HUES48 (cell line): ENCODE measurements around the gene PHKG1.
"Not testable (repeated sequence)": the region's sequence is repeated elsewhere in the genome, so short reads cannot be mapped to it uniquely, and the experiment has no call there.

Experiments used
- H3K27ac ChIP-seq: one replicate; pipeline ENCODE4 v1.7.0; 2013; ENCODE audit warnings: low read depth, low read length, inconsistent platforms
- H3K27me3 ChIP-seq: 2 replicates; pipeline ENCODE4 v1.6.1; 2013; ENCODE audit warnings: mild to moderate bottlenecking, low read length; ENCODE audit not compliant: control insufficient read depth, insufficient read depth
- H3K36me3 ChIP-seq: 2 replicates; pipeline ENCODE4 v1.6.1; 2013; ENCODE audit warnings: low read length; ENCODE audit not compliant: control insufficient read depth, insufficient read depth
- H3K4me1 ChIP-seq: 2 replicates; pipeline ENCODE4 v1.6.1; 2013; ENCODE audit warnings: mild to moderate bottlenecking, low read length; ENCODE audit not compliant: control insufficient read depth, insufficient read depth
- H3K4me3 ChIP-seq: 2 replicates; pipeline ENCODE4 v1.5.1; 2013; ENCODE audit warnings: mild to moderate bottlenecking, low read depth, low read length
- H3K9ac ChIP-seq: 2 replicates; pipeline ENCODE4 v1.6.1; 2013; ENCODE audit warnings: mild to moderate bottlenecking, low read depth, low read length, moderate library complexity
- H3K9me3 ChIP-seq: 2 replicates; pipeline ENCODE4 v1.6.1; 2013; ENCODE audit warnings: low read length; ENCODE audit not compliant: control insufficient read depth, insufficient read depth

Gene PHKG1

GRCh38 chr7:56092789-56093531 lies at the start of gene PHKG1:
TSS of gene PHKG1 (minus strand) at chr7:56092952. CDS start at chr7:56088941, 4,011 bp downstream.
- H3K9me3 ChIP-seq, result no peaks in the 10 kb centered on the region
- H3K27ac ChIP-seq, result no peak within 1 kb of the TSS
- H3K9ac ChIP-seq, result no peak within 1 kb of the TSS
- no peaks in the 10 kb centered on the region for H3K27me3 ChIP-seq
- H3K4me3 ChIP-seq, result no peak within 1 kb of the TSS
- no peaks in the 10 kb centered on the region for H3K36me3 ChIP-seq
- no peaks in the 10 kb centered on the region for H3K4me1 ChIP-seq

- H3K27ac ChIP-seq, H3K9ac ChIP-seq, H3K36me3 ChIP-seq, H3K27me3 ChIP-seq, H3K4me1 ChIP-seq, H3K4me3 ChIP-seq: not testable (repeated sequence)
- H3K9me3 ChIP-seq, result peaks cover 71% of the 10 kb centered on the region
Observed at GRCh38 chr7:56131062-56131461, 38.3 kb upstream of the PHKG1 start.

DNA sequence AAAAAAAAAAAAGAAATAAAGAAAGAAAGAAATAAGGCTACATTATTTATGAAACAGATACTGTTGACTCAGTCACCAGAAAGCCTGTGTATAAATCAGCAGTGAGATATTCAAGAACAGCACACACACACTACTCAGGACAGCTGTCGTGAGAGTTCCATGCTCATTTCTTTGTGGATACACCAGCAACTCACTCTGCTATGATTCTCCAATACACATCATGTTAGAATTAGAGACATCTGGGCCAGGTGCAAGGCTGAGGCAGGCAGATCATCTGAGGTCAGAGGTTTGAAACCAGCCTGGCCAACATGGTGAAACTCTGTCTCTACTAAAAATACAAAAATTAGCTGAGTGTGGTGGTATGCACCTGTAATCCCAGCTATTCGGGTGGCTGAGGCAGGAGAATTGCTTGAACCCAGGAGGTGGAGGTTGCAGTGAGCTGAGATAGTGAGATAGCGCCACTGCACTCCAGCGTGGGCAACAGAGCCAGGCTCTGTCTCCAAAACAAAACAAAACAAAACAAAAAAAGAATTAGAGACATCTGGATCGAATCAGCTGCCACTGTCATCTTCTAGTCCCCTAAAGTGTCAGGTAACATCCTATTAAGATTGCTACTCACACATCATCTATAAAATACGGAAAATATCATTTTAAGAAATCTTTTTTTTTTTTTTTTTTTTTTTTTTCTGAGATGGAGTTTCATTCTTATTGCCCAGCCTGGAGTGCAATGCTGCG lies 34.7 kb upstream of the PHKG1 start:
- H3K27ac ChIP-seq, result no peak overlapping the region
- H3K9ac ChIP-seq, result no peak overlapping the region
- H3K9me3 ChIP-seq, result peaks cover 75% of the 10 kb centered on the region
- H3K4me1 ChIP-seq, result no peaks in the 10 kb centered on the region
- H3K4me3 ChIP-seq, result no peak overlapping the region
- no peaks in the 10 kb centered on the region for H3K27me3 ChIP-seq
- H3K36me3 ChIP-seq, result no peaks in the 10 kb centered on the region

DNA sequence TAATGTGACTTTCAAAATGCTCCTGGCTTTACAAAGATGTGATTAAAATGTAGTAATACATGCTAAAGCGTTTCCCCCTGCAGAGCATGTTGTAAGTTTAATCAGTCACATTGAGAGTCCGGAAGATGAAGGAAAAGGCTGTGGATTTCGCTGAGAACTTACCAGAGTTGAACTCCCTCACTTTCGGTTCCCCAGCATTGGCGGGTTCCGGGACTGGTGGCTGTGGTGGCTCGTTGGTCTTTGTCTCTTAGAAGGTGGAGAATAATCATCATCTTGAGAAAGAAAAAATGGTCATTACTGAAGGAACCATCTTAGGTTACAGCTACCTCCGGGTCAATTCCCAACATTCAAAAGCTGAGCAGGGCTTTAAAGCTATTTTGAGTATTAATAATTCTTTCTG lies 33.1 kb upstream of the PHKG1 start:
- H3K27ac ChIP-seq, result no peak overlapping the region

GRCh38 chr7:56124981-56125380 lies 32.2 kb upstream of the PHKG1 start:
- H3K27ac ChIP-seq, result no peak overlapping the region
- H3K9me3 ChIP-seq, result peaks cover 75% of the 10 kb centered on the region
- H3K9ac ChIP-seq, result no peak overlapping the region
- no peaks in the 10 kb centered on the region for H3K4me1 ChIP-seq
- H3K27me3 ChIP-seq, result no peaks in the 10 kb centered on the region
- H3K4me3 ChIP-seq, result no peak overlapping the region
- no peaks in the 10 kb centered on the region for H3K36me3 ChIP-seq

More for the DNA sequence above, 33.1 kb upstream of the PHKG1 start:
- Histone ChIP-seq H3K4me3 (no peak overlapping the region), H3K27me3 (no peaks in the 10 kb centered on the region), H3K9ac (no peak overlapping the region), H3K4me1 (no peaks in the 10 kb centered on the region), H3K9me3 (peaks cover 76% of the 10 kb centered on the region), H3K36me3 (no peaks in the 10 kb centered on the region)

DNA sequence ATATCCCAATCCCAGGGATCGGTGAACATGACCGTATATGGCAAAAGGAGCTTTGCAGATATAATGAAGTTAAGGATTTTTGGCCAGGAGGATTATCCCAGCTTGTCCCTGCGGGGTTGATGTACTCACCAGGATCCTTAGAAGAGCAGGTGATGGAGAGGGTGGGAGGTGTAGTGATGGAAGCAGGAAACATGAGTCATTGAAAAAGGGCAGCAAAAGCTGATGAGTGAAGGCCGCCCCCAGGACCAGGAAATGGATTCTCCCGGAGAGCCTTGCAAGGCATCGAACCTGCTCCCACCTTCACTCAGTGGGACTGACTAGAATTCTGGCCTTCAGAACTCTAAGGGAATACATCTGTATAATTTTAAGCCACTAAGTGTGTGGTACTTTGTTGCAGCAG lies 28.7 kb upstream of the PHKG1 start:
- no peaks in the 10 kb centered on the region for H3K27me3 ChIP-seq
- peaks cover 82% of the 10 kb centered on the region for H3K9me3 ChIP-seq
- no peak overlapping the region for H3K9ac ChIP-seq
- H3K4me3 ChIP-seq, result no peak overlapping the region
- no peaks in the 10 kb centered on the region for H3K36me3 ChIP-seq
- H3K4me1 ChIP-seq, result no peaks in the 10 kb centered on the region
- no peak overlapping the region for H3K27ac ChIP-seq

DNA sequence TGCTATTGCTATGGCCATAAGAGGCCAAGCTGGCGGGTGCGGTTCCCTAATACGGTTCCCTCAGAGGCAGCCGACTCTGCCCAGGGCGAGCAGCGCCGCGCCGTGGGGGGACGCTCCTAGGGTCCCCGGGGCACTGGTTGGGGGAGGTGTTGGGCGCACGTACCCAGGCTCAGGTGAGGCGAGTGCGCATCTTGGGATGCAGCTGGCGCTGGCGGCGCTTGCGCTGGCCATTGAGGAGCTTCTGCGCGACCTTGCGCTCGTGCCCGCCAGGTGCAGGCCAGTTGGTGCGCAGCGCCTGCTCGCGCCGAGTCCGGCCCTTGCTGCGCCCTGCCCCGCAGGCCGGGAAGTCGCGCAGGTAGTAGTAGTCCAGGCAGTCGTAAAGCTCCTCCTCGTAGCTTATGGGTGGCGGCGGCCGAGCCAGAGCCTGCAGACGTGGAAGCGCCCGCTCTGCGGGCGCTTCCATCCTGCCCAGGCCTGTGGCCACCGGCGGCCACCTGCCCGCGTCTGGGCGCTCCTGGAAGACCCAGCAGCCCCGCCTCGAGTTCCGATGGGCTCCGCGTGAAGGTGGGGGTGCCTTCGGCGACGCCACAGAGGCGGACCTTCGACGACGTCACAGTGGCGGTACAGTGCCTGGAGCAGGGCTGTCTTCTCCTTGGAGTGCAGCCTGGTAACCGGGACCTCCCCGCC lies 23.2 kb upstream of the PHKG1 start, which contains the start of gene NUPR2:
Gene NUPR2, minus strand, starts transcription at position 566 of the 687 bp plus-strand sequence. Its CDS starts 103 bp downstream, at position 463.
- peaks cover 70% of the 10 kb centered on the region for H3K9me3 ChIP-seq
- H3K4me1 ChIP-seq, result no peaks in the 10 kb centered on the region
- no peaks in the 10 kb centered on the region for H3K36me3 ChIP-seq
- no peak within 1 kb of the TSS for H3K27ac ChIP-seq
- no peaks in the 10 kb centered on the region for H3K27me3 ChIP-seq
- H3K9ac ChIP-seq, result no peak within 1 kb of the TSS
- no peak within 1 kb of the TSS for H3K4me3 ChIP-seq

DNA sequence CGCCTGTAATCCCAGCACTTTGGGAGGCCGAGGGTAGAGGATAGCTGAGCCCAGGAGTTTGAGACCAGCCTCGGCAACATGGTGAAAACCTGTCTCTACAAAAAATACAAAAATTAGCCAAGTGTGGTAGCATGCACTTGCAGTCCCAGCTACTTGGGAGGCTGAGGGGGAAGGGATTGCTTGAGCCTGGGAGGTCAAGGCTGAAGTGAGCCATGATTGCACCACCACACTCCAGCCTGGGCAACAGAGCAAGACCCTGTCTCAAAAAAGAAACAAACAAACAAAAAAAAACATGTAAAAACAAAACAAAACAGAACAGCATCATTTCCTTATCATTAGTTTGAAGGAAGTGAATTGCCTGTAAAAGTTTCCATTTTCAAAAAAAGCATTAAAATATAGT lies 19.5 kb upstream of the PHKG1 start:
- not testable (repeated sequence) for H3K4me1 ChIP-seq, H3K27ac ChIP-seq, H3K9ac ChIP-seq, H3K27me3 ChIP-seq, H3K4me3 ChIP-seq, H3K36me3 ChIP-seq
- peaks cover 61% of the 10 kb centered on the region for H3K9me3 ChIP-seq

GRCh38 chr7:56110611-56111010 lies 17.9 kb upstream of the PHKG1 start:
- no peak overlapping the region for H3K9ac ChIP-seq
- no peak overlapping the region for H3K27ac ChIP-seq
- H3K4me3 ChIP-seq, result no peak overlapping the region
- H3K4me1 ChIP-seq, result no peaks in the 10 kb centered on the region
- H3K36me3 ChIP-seq, result no peaks in the 10 kb centered on the region
- H3K27me3 ChIP-seq, result no peaks in the 10 kb centered on the region
- H3K9me3 ChIP-seq, result peaks cover 55% of the 10 kb centered on the region

DNA sequence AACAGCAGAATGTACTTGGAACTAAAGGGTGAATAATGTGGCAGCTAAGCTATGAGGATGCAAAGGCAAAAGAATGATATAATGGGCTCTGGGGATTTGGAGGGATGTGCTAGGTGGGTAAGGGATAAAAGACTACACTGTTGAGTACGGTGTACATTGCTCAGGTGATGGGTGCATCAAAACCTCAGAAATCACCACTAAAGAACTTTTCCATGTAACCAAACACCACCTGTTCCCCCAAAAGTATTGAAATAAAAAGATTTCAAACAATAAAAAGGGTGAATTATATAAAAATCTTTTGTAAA lies 15.2 kb upstream of the PHKG1 start:
- Histone ChIP-seq H3K4me1 (no peaks in the 10 kb centered on the region), H3K9me3 (peaks cover 40% of the 10 kb centered on the region), H3K4me3 (no peak overlapping the region), H3K36me3 (peaks cover 8% of the 10 kb centered on the region), H3K27ac (no peak overlapping the region), H3K9ac (no peak overlapping the region), H3K27me3 (no peaks in the 10 kb centered on the region)
